NCI-H69 (cell line): ENCODE data around the gene UBE3A.

Experiments used
- DNase-seq: peaks from one replicate; lab custom pipeline; 2025; lab: John Stamatoyannopoulos, UW

The UBE3A gene

DNA sequence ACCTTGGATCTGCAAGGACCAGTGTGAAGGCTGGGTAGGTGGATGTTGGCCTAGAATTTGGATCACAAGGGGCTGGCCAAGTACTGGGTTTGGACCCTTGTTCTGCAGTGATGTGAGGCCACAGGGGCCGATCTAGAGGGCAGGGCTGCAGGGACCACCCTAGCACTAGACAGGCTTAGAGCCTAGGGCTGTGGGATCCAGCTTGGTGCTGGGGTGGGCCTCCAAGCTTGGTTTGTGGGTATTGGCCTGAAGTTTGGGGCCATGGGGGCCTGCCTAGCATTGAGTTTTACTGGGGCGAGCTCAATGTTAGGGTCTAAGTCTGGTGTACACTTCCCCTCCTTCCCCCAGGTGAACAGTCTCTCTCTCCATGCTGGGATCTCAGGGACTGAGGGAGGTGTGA lies 36.5 kb downstream of the UBE3A start:
- DNase-seq = no peak

DNA sequence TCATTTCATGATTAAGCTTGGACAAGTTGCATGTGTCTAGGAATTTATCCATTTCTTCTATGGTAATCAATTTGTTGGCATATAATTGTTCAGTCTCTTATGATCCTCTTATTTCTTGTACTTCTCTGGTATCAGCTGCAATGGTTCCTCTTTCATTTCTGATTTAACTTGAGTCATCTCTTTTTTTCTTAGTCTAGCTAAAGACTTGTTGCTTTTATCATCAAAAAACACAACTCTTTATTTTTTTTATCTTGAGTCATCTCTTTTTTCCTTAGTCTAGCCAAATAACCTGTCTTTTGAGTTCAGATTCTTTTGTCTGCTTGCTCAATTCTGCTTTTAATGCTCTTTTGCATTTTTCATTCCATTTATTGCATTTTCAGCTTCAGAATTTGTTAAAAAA lies 37.3 kb downstream of the UBE3A start:
- DNase-seq = no peak

DNA sequence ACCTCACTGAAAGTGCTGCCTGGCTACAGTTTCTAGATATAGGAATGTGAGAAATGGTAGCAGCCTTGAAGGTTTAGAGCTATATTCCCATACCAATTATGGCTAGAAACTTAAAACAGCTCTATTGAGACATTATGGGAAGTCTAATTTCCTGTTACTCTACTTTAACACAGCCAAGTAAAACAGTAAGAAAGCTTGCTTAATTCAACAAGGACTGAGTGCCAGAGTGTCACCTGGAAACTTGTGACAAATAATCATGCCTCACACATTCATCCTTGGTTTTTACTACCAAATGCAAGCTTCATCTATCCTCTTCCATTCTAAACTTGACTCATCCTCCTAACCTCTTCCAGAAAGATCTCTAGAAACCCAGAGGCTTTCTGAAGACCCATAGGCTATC lies 41.7 kb downstream of the UBE3A start:
- DNase-seq = no peak

DNA sequence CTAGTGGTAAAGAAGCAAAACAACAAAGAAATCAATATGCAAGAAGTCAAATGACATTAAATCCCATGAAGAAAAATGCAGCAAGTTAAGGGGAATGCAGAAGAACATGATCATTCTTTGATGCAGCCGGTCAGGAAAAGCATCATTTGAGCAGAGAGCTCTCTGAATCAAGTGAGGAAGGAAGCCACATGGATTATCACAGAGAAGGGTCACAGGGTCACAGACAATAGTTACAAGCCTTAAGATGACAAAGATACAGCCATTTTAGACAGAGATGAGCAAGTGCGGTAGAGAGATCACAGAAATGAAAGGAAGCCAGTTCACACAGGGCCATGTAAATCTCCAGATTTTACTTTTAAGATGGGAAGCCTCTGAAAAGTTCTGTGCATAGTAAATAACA lies 43.9 kb downstream of the UBE3A start:
- no peak for DNase-seq

DNA sequence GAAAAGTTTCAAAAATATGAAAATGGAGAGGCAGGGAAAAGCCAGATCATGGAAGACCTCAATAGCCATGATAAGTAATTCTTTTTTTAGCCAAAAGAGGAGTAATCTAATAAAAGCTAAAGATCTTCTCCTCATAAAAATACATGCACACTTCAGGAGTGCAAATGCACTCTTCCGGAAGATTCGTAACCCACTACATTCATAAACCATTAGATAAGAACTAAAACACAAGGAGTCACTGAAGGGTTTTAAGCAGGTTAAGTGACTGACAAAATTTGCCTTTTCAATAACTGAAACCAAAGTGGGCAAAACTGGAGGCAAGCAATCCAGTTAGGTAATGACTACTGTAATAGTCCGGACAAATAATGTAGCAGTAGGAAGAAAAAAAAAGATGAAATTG lies 46.0 kb downstream of the UBE3A start:
- DNase-seq = no peak

DNA sequence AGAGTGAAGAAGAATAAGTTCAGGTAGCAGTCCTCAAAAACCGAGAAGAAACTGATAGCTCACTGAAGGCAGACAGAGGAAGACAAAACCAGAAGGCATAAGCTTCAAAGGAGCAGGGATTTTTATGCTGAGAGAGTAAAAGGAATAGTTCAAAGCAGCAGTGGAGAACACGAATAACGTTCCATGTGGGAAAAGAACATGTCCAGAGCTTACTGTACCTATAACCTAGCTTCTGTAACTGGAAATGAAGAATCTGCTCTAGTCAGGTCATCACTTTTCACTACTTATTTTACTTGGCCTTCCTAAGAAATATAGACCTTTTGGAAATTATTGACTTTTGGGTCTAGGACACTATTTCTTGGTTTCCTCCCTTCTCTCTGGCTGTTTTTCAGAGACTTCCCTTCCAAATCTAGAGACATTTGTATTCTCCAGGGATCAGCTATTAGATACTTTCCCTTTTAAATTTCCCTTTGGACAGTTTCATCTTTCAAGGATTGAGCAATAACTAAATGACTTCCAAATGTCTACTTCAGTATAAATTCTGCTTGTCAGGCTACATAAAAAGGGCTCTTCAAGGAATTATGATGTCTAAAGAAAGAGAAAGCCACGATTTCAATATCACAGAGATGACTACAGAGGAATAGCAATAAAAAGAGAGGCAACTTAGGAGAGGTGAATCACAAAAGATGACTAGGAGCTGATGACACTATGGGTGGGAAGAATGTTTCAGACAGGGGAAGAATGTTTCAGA lies 46.7 kb downstream of the UBE3A start:
- no peak for DNase-seq

DNA sequence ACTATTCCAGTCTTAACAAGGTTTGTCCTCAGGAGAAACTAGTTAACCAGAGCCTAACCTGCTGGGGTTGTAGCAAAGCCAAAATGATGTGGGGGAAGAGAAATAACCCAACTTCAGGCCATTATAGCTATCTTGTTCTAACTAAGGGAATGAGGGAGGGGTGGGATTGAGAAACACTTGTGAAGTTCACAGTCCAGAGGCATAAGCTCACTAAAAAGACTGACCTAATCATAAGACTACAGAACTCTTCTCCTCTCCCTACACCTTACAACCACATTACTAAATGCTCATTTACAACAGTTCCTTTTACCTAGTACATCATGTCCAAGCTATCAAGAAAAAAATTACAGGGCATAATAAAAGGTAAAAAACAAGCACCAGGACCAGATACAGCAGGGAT lies 52.8 kb downstream of the UBE3A start:
- DNase-seq = no peak

DNA sequence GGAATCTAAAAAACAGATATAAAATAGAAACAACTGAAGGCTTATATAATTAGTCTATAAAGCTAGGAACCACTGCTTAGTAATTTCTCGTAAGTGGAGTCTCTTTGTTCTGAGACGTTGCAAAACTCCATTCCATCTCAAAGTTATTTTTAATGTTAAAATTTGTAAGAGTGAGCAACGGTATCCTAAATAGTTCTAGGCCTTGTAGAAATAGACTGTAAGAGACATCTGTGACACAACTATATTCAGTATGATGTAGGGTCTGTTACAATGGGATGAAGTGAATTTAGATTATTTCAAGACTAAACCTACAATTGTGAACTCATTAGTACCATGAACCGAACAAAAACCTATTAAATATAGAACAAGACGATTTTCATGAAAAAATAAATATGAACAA lies 57.2 kb downstream of the UBE3A start:
- DNase-seq = no peak

DNA sequence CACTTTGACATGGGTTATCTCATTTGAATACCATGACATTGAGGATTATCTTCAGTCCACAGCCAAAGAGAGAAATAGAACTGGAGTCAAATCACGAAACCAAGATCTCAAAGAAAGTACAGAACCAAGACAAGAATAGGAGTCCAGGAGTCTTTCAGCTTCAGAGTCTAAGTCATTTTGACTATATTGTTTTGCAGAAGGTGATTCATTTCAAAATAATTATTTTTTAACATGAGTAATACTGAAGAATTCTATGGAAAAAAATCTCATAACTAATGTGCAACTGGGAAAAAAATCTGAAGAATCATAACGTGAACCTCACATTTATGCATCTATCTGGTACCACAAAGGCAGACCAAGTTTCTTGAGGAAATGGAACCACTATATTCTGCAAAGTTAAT lies 60.3 kb downstream of the UBE3A start:
- DNase-seq = no peak

DNA sequence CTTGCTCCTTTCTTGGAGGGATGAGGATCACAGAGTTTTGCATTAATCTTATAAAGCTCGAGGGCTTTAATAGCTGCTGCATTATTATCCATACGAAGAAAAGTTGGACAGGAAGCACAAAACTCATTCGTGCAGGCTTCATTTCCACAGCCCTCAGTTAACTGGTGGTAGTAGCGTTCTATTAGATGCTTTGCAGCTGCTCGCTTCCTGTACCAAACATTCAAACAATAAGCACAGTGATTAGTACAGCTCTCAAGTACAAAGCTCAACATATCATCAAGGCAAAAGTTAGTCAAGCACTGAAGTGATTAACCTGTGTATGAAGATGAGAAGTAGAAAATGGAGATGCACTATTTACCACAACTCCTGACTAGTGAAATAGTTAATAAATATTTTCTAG lies 63.3 kb downstream of the UBE3A start:
- DNase-seq = no peak

DNA sequence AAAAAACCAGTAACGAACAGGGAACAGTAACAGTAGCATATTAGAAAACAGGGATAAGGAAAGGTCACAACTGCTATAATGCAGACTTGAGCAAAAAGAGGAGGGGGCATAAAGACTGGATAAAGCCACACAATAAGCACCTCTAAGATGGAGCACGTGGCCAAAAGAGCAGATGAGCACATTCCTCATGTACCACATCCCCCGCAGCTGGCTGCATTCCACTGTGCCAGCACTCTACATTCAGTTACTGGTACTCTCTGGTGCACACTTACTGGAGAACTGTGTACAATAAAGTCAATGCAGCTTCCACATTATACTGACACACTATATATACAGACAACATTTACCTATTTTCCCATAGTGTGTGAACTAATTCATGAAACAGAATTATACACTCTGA lies 64.7 kb downstream of the UBE3A start:
- no peak for DNase-seq

DNA sequence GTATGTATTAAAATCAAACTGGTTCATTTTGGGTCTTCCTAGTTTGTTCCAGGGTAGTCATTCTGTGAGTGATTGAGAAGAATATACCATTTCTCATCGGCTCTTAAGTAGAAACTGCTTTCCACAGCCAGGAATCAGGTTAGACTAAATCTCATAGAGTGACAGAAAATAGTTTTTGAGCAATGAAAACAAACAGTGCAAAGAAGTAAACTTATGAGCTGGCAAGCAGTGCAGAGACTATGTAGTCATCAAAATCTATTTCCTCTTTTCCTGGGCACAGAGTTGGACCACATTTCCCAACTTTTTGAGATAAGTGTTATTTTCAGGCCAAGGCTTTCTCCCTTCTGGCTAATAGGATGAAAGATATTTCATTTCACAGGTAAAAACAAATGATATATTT lies 66.5 kb downstream of the UBE3A start:
- no peak for DNase-seq

DNA sequence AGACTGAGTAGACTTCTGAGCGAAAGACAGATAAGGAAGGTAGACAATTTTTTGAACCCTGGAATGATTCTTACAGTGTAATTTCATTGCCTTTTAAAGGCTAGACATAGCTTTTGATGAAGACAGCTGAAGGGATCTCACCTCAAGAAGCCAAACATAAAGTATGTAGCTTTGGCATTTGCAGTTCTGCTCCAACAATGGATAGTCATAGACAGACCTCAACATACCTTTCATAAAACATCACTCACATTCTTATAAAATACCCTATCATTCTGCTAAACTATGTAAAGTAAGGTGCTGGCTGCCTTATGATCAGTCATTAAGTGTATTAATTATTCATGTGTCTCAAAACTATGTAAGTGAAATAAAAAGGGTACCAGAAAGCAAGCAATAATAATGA lies 70.0 kb downstream of the UBE3A start:
- no peak for DNase-seq

DNA sequence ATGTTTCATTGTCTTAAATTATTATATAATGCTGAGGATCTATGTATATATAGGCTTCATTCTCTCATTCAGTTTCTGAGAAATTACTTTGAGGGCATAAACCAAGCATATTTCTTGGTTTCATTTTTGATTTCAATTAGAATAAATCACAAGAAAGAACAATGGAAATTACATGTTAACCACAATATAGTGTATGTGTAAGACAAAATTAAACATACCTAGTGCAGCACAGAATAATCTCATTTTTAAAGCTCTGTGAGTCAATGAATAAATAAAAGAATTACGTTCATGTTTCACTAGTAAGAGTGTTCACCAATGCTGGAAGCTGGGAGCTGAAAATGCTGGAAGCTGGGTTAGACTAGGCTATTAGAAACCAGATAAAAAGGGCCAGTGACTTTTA lies 72.8 kb downstream of the UBE3A start:
- DNase-seq = no peak

DNA sequence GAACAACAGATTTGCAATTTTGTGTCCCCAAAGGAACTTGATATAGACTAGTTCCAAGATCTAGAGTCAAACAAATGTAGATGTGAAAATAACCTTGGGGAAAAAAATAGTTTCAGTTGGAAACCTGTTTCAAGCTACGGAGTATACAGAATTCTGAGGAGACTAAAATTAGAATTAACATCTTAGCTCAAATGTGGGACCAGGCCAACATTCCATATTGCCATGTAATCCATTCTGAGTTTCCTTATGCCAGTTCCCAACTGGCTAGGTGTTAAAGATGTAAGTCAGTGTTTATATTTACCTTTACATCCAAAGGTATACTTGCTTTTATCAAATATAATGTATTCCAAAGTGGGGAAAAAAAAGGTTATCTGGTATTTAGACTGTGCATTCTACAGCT lies 76.3 kb downstream of the UBE3A start:
- no peak for DNase-seq

DNA sequence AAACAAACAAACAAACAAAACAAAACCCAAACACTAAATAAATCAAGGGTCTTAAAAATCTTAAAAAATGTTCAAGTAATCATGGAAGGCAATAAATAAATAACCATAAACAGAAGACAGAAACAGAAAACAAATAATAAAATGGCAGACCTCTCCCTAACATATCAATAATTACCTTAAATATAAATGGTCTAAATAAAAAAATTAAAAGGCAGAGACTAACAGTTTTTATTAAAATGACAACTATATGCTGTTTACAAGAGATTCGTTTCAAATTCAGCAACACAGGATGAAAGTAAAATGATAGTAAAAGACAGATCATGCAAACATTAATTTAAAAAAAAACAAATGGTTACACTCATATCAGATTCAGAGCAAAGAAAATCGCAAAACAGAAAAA lies 91.1 kb downstream of the UBE3A start:
- DNase-seq = no peak

DNA sequence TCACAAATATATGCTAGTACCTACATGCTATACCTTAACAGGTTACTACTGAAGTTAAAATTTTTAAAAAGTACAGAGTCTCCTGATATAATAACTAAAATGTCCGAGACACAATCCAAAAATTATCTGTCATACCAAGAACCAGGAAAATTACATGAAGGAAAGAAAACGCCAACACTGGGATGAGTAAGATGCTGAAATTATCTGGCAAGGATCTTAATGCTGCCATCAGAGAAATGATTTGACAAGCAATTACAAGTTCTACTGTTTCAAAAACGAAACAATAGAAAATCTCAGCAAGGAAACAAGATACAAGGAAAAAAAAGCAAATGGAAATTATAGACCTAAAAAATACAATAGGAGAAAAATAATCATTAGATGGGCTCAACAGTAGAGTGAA lies 92.5 kb downstream of the UBE3A start:
- no peak for DNase-seq

DNA sequence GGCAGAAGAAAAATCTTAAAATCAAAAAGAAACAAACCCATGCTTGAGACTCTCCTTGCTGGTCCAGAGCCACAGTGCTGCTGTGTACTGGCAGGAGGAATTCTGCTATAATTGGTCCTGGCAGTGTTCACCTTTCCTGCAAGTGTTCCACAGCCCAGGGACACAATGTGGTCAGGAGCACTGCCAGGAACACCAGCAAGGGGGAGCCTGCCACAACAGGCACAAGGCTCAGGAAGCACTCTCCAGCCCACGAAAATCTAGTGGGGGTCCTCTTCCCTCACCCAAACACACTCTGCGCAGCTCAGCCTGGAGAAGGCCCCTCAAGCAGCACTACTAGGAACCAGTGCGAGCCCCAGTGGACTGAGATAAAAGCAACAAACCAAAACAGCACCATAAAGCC lies 92.9 kb downstream of the UBE3A start:
- DNase-seq = peak; percentile 30

DNA sequence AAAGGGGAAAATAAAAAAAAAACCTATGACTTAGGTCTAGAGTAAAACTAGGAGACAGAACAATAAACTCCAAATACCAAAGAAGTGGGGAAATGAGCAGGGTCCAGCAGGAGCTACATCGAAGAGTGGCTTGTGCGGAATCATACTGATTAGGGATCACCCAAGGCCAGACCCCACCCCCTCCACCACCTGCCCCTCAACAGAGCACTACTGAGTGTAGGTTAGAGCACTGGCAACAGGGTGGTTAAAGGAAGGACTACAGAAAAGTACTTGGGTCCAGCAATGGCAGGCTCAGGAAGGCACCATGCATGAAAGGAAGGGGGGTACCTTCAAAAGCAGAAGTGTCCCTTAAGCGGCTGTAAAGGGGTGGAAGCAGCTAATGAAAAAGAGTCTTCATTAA lies 96.2 kb downstream of the UBE3A start:
- DNase-seq = no peak

DNA sequence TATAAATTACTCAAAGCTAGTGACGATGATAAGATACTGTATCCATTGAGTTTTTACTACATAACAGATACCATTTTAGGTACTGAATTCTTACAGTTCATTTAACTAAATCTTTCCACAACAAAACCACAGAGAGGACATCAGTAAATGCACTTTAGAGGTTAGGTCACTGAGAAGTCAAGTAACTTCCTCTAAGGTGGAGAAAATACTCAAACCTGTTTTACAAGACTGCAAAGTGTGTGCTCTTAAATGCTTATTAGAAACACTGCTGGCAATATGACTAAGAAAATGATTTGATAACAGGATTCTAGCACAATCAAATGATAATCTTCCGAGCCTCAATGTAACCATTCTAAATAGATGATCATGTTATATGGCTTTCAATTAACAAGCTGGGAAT lies 99.4 kb downstream of the UBE3A start:
- DNase-seq = no peak

DNA sequence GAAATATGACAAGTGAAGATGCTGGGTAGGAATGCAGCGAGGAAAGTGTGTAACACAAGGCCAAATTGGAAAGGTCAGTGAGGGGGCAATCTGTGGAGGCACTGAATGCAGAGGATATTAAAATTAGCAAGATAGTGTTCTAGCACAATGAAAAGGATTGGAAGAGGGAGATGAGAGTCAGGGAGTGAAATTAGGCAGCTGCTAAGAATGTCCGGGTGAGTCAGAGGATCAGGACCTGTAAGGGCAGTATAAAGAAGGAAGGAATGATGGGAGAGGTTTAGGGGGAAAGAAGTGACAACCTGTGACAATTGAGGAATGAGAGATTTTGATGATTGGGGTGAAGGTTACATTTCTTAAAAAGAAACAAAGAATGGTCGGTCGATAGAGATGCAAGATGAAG lies 103.5 kb downstream of the UBE3A start:
- no peak for DNase-seq

DNA sequence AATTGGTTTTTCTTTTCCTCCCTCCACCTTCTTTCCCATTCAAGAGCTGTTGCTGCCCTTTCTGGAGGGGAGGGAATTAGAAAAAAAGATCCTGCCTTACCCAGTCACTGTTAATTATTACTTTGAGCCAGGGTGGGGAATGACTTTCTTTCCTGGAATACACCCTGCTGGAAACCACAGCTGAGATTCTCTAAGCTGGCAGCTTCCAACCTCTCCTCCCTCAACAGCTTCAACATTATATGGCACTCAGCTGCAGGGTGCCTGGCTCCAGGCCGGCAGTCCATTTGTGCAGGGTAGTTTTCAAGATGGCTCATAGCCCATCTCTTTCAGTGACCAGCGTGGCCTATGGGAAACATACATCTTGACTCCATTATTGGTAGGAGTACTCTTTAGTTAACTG lies 105.8 kb downstream of the UBE3A start:
- peak; percentile 65 for DNase-seq

DNA sequence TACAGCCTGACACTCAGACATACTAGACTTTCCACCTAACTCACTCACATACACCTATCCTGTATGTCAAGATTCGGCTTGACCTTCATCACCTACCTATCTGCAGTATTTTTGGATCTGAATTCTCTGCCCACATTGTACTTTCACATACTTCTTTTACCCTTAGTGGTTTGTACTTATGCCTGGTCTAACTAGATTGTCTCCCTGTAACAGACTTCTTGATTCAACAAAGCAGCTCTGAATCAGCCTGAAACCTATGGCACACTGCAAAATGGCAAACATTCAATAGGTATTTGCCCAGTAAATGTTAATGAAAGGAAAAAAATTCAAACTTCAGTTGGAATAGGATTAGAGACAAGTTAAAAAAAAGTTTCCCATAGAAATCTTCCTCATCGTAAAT lies 106.5 kb downstream of the UBE3A start:
- DNase-seq = no peak

DNA sequence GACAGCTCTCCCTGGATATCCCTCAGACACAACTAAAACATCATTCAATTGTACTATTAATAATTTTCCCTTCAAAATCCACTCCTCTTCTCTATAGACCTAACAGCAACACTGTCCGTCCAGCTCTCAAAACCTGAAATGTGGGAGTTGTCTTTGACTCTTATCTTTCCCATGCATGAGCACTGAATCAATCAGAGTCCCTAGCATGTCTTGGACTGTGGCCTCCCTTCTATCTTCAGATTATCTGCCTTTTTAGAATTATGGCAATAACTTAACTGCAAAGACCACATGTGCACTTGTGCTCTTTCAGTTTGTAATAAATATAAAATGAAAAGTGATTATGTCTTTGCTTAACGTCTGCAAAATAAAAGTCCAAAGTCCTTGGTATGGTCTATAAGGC lies 107.0 kb downstream of the UBE3A start:
- no peak for DNase-seq

DNA sequence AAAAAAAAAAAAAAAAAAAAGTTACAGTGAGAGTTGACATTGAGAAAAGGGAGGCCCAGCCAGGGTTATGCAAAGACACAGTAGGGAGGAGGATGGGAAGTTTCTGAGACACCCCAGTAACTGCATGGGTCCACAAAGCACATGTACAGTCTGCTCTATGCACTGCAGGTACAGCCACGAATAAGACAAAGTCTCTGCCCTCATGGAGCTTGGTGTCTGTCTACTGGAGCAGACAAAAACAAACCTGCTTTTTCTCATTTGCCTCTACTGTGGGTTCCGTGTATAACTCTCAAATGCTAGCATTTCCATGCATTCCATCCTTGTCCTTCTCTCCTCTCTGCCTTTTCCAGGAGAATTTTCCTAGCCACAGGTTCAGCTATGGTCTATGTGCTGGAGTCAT lies 107.4 kb downstream of the UBE3A start:
- no peak for DNase-seq
